ENCODE measurements around the gene MT1X.

- TF ChIP-seq CTCF (conservative IDR thresholded peaks at IDR 0.05; ENCODE audit: low read length) (no peak), EZH2phosphoT487 (IDR thresholded peaks at IDR 0.05; ENCODE audit: borderline replicate concordance) (no peak)
These were observed 17.8 kb upstream of the MT1X start for GRCh38 chr16:56664506-56664905.
